GM12878 (cell line): ENCODE measurements around the gene NDUFC1. TPM values are rescaled to one million over a fixed set of nuclear protein-coding genes. Genes with fewer than 3 reads are reported as not detected.

Experiments used
- CHD4 ChIP-seq: fragments of 200-600 bp; sonication (generic); IDR thresholded peaks from 2 replicates; pipeline ENCODE4 v1.6.1; 2016; ENCODE audit warnings: mild to moderate bottlenecking
- CREM ChIP-seq: IDR thresholded peaks from 2 replicates; pipeline ENCODE4 v1.6.1; 2014; ENCODE audit warnings: antibody characterized with exemption, low read depth
- CTCF ChIP-seq, 3 experiments: IDR thresholded peaks in 2 of 3; conservative IDR thresholded peaks in 1 of 3; 2 replicates each; pipeline ENCODE4 v1.5.1; 2011; ENCODE audit warnings: low read depth in 3 of 3, low read length in 3 of 3, mild to moderate bottlenecking in 3 of 3, control low read depth in 2 of 3, moderate library complexity in 2 of 3, inconsistent platforms in 1 of 3, mixed read lengths in 1 of 3; ENCODE audit not compliant: control insufficient read depth in 2 of 3, insufficient read depth in 1 of 3; ENCODE audit errors: extremely low read depth in 1 of 3
- EED ChIP-seq: sonication (generic); IDR thresholded peaks from 2 replicates; pipeline ENCODE4 v1.6.1; 2016; ENCODE audit warnings: antibody characterized with exemption, low read depth
- FOS ChIP-seq: IDR thresholded peaks from 3 replicates; pipeline ENCODE4 v1.6.1; 2011; ENCODE audit warnings: borderline replicate concordance; ENCODE audit not compliant: insufficient read length; ENCODE audit errors: extremely low read depth
- KDM1A ChIP-seq: fragments of 200-600 bp; sonication (generic); IDR thresholded peaks from 2 replicates; pipeline ENCODE4 v1.6.1; 2016; ENCODE audit warnings: borderline replicate concordance
- LARP7 ChIP-seq: fragments of 450-650 bp; IDR thresholded peaks from 2 replicates; pipeline ENCODE4 v1.6.1; 2017; ENCODE audit warnings: mild to moderate bottlenecking
- PKNOX1 ChIP-seq: fragments of 450-650 bp; IDR thresholded peaks from 2 replicates; pipeline ENCODE4 v1.6.1; 2016; ENCODE audit warnings: mild to moderate bottlenecking
- SIN3A ChIP-seq: IDR thresholded peaks from 2 replicates; pipeline ENCODE4 v1.6.1; 2012; ENCODE audit warnings: low read depth, low read length, improper control_type of control experiment
- SREBF1 ChIP-seq: IDR thresholded peaks from 2 replicates; pipeline ENCODE4 v1.6.1; 2012; ENCODE audit warnings: mild to moderate bottlenecking, low read length
- polyA plus RNA-seq, 11 experiments: library from polyadenylated mRNA; depleted of rRNA in 4 of 11; unstranded in 6 of 11; stranded (reverse) in 5 of 11; fragments of >200 nt; fragmentation: Nextera tagmentation in 4 of 11; fragmentation: Illumina TruSeq in 1 of 11; extraction: Ambion mirVana in 4 of 11; extraction: Trizol in 1 of 11; gene quantifications; 1 replicate in 1 of 11; 2 replicates in 10 of 11; pipeline versions ENCODE4 v1.2.1 to v1.2.3, GENCODE V29; 2011 to 2016; ENCODE audit warnings: inconsistent platforms in 2 of 11, missing spikeins in 2 of 11, low read depth in 1 of 11
- total RNA-seq, 4 experiments: library from RNA; depleted of rRNA in 3 of 4; stranded (reverse); fragments of >200 nt in 3 of 4; fragmentation: Illumina TruSeq in 1 of 4; extraction: Trizol in 1 of 4; gene quantifications; 2 replicates each; pipeline versions ENCODE4 v1.2.1 to v1.2.3, GENCODE V29; 2013 to 2021

NDUFC1 gene
- total and polyA plus RNA-seq, 10 of the 15 experiments (the other 5 are each of a cell fraction or from before 2014, with no cell fraction given) = 25.5 to 242 (median 68.9) TPM

GRCh38 chr4:139301821-139302611 lies at the start of gene NDUFC1 (continued):
- TF ChIP-seq FOS (no peak), EED (peak; percentile 90; the same call in 1 of the 2 replicates), CREM (0 out of 2 replicates have a peak, but pooled peaks have one; percentile 8), CTCF (IDR thresholded peaks at IDR 0.05 in 2 of 3, conservative IDR thresholded peaks at IDR 0.05 in 1 of 3; ENCODE audit: control insufficient read depth in 2 of 3, extremely low read depth in 1 of 3, insufficient read depth in 1 of 3, low read depth in 3 of 3, low read length in 3 of 3) (peak in 1 of 3 experiments; percentile 35; a peak in 1 of 6 replicates), SREBF1 (no peak), SIN3A (peak; percentile 87; the same call in 1 of the 2 replicates), PKNOX1 (peak; percentile 86), CHD4 (no peak), KDM1A (no peak), LARP7 (peak; percentile 72; the same call in 1 of the 2 replicates)
